GM19455 (cell line): ENCODE measurements around the gene FNDC5.
"Not testable (repeated sequence)": the region's sequence is repeated elsewhere in the genome, so short reads cannot be mapped to it uniquely, and the experiment has no call there.

Source experiments
- ATAC-seq: cut with Tn5 transposase; IDR thresholded peaks from one replicate; pipeline ENCODE4 v1.9.1; 2021; ENCODE audit not compliant: unreplicated experiment

The FNDC5 gene

DNA sequence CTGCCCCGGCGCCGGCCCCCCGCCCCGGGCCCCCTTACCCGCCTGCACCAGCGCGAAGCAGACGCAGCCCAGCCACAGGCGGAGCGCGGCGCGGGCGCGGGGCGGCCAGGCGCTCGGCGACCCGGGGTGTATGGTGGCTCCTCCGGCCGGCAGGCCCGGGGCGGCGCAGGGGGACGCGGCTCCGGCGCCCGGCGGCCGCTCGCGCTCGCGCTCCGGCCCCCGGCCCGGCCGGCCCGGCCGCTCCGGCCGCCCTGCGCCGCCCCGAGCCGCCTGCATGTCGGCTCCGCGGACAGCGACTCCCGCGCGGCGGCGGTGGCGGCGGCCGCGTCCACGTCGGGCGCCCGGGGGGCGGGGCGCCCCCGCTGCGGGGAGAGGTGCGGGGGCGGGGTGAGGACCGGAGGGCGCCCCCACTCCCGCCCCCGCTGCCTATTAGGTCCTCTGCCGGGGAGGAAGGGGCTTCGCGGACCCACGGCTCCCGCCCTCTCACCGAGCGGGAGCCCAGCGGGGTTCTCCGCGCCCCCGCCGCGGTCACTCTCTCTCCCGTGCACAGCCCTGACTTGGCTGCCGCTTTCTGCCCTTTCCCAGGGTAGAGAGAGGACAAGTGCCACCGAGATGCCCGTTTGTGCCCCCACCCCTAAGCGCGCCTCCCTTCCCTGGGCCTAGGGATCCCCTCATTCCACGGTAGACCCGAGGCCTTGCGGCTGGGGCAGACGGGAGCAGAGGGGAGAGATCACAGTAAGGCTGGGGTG is at the start of gene FNDC5:
Gene FNDC5 (minus strand): TSS at position 298 of the 749 bp plus-strand sequence.
- no peak for ATAC-seq

DNA sequence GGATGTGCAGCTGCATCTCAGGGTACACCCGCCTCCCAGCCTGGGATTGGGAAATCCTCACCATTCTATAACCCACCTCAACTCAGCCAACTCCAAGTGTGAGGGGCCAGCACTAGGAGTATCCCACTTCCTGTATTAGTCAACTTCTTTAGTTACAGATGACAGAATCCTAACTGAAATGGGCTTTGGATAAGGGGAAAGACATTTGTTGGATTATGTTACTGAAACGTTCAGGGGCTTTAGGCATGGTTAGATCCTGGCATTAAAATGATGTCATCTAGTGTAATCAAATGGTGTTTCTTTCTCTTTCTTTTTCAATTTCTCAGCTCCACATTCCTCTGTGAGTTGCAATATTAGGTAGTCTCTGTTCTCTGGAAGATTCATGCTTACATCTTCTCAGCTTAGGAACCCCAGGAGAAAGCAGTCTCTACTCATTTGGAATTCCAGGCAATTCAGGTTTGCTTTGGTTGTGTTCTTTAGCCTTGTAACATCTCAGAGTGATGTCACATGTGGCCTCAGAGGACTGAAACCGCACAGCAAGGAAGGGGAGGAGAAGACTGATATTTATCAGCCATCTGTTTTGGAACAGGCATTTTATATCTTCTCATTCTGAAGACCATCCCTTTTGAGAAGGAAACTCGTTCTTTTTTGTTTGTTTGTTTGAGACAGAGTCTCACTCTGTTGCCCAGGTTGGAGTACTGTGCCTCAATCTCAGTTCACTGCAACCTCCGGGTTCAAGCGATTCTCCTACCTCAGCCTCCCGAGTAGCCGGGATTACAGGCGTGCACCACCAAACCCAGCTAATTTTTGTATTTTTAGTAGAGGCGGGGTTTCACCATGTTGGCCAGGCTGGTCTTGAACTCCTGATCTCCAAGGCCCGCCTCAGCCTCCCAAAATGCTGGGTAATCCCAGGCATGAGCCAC is 49.4 kb upstream of the FNDC5 start:
- no peak for ATAC-seq

DNA sequence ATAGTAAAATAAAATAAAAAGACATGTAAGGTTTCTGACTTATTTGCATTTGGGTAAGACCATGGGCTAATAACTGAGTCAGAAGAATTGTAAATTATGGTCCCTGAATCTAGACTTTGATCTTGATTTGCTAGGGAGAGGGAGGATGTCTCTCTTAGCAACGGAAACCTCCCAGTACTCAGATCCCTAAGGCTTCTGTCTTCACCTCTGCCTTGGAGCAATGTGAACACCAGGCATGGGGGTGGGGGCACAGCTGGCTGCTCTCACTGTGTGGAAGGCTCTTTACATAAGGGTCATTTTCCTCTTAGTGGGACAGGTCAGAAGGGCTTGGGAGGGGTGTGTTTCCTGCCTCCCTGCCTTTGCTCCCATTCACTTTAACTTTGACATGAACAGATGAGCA is 47.5 kb upstream of the FNDC5 start:
- ATAC-seq, result no peak

- ATAC-seq, result no peak
Observed at GRCh38 chr1:32917521-32917920, 46.8 kb upstream of the FNDC5 start.

DNA sequence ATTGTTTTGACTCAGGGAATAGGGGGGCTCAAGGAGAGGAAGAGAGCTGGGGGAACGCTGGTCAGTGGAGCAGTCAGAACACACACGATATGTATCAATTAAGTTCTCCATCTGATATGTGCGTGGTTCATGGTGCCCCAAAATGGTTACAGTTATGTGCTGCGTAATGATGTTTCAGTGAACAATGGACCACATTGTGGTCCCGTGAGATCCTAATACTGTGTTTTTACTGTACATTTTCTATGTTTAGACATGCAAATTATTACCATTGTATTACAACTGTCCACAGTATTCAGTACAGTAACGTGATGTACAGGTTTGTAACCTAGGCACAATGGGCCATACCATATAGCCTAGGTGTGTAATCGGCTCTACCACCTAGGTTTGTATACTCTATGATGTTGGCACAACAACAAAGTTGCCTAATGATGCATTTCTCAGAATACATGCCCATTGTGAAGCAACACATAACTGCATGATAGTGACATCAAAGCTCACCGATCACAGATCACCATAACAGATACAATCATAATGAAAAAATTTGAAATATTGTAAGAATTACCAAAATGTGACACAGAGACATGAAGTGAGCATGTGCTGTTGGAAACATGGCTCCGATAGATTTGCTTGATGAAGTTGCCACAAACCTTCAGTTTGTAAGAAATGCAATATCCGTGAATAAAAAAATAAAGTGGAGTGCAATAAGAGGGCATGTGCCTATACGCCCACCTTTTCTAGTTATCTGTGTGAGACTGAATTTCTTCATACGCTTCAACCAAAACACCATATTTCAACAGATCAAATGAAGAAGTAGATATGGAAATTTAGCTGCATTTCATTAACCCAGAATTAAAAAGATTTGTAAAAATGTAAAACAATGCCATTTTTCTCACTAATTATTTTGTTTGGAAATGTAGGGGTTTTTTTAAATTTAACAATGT is 45.3 kb upstream of the FNDC5 start:
- no peak for ATAC-seq

DNA sequence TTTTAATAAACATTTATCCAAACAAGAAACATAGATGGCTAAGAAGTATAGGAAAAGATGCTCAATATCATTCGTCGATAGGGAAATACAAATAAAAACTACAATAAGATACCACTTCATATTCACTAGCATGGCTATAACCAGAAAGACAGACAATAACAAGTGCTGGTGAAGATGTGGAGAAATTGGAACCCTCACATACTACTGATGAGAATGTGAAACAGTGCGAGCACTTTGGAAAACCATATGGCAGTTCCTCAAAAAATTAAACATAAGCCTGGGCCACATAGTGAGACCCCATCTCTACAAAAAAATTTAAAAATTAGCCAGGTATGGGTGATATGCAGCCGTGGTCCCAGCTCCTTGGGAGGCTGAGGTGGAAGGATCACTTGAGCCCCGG is 39.6 kb upstream of the FNDC5 start:
- ATAC-seq, result no peak

DNA sequence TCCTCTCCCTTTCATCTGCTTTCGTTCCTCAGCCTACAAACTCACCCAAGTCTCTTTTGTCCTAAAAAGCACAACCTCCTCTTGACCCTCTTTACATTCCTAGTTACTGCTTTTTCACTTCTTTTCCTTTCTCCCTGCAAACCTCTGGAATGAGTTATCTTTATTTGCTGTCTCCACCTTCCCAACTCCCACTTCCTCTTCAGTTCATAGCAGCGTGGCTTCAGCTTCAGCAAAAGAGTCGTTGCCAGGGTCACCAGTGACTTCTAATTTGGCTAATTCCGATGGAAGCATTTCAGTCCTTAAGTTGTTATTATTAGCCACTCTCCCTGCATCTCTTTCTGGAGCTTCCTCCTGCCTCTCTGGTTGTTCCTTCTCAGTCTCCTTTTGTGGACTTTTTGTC is 36.7 kb upstream of the FNDC5 start:
- ATAC-seq, result no peak

- ATAC-seq, result no peak
Observed at GRCh38 chr1:32906654-32907053, 35.9 kb upstream of the FNDC5 start.

- not testable (repeated sequence) for ATAC-seq
Observed at GRCh38 chr1:32905588-32905987, 34.9 kb upstream of the FNDC5 start.

- no peak for ATAC-seq
Observed at GRCh38 chr1:32904797-32905196, 34.1 kb upstream of the FNDC5 start.

DNA sequence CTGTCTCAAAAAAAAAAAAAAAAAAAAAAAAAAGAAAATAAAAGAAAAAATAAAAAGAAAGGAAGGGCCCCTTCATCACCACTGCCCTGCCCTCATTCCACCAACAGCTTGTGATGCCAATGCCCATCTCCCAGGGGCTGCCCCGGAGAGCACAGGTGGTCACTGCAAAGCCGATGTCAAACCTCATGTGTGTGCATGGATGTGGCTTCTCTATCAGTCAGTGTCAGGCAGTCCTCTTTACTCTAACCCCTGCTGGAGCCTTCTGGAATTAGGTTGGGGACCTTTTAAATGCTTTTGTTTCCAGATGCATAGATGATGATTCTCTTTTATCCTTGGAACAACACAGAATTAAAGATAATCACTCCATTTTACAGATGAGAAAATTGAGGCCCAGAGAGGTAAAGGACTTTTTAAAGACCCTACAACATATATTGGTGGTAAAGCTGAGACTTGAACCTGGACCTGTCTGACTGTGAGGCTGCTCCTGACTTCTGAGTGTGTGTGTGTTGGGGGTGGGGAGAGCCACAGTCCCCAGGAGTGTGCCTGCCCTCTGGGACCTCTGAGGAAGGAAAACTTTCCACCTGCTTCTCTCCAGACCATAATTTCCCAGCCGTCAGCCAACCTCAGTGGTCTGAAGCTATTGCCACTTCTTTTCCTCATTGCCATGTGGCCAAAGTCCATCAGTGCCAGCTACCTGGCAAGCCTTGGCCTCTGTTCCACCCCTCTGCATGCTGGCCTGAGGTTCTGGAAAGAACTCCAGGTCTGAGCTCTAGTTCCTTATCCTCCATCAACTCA is 33.5 kb upstream of the FNDC5 start:
- ATAC-seq, result no peak

- no peak for ATAC-seq
Observed at GRCh38 chr1:32902535-32902920, 31.8 kb upstream of the FNDC5 start.

- no peak for ATAC-seq
Observed at GRCh38 chr1:32901823-32902534, 31.3 kb upstream of the FNDC5 start.

GRCh38 chr1:32900956-32901822 is 30.5 kb upstream of the FNDC5 start, which contains the start of gene TMEM54:
Gene TMEM54 (minus strand): TSS chr1:32901389. CDS start chr1:32901238, 151 bp downstream.
- ATAC-seq, result no peak

- no peak for ATAC-seq
Observed at GRCh38 chr1:32900371-32900955, 29.8 kb upstream of the FNDC5 start.

DNA sequence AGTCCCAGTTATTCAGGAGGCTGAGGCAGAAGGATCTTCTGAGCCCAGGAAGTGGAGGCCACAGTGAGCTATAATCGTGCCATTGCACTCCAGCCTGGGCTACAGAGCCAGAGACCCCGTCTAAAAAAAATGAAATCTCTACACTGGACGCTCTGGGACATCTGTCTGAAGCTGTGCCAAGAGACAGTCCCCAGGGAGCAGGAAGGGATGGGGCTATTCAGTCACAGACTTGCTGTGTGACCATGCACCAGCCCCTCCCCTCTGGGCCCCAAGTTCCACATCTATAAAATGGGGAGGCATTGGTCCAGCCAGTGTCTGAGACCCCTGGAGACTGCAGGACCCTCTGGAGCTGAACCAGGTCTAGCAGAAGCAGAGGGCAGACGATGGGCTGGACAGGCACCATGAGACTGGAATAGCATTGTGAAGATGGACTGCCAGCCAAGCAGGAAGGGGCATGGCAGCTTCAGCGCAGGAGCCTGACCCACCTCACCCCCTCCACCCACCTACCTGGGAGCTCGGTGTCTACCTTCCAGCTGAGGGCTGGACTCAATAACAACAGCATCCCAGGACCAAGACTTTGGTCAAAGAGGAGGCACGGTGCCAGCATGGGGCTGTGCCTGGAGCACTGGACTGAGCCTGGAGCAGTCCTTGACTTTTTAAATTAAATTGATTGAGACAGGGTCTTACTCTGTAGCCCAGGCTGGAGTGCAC is 29.0 kb upstream of the FNDC5 start:
- no peak for ATAC-seq

- ATAC-seq, result no peak
Observed at GRCh38 chr1:32898958-32899357, 28.2 kb upstream of the FNDC5 start.

DNA sequence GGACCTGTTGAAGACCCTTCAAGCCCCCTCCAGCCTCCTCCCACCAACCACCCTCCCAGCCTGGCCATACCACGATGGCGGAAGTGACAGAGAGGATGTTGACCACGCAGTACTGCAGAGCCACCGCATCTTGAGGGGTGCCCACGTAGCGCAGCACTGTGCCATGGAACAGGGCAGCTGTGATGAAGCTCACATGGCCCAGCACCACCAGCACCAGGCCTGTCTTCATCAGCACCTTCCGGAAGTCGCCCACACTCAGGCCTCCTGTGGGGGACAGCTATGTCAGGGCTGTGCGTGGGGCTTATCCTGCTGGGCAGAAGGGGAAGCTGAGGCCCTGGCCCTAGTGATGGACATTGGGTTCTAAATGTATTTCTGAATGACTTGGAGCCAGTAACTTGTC is 27.3 kb upstream of the FNDC5 start:
- ATAC-seq, result no peak
